Measurements from ENCODE around the gene PPP3R2. TPM values are rescaled to one million over a fixed set of nuclear protein-coding genes. Genes with fewer than 3 reads are reported as not detected.
"Not testable (repeated sequence)": the region's sequence is repeated elsewhere in the genome, so short reads cannot be mapped to it uniquely, and the experiment has no call there.

Gene PPP3R2
- total RNA-seq, 1 experiment from 2014 or later: not detected

DNA sequence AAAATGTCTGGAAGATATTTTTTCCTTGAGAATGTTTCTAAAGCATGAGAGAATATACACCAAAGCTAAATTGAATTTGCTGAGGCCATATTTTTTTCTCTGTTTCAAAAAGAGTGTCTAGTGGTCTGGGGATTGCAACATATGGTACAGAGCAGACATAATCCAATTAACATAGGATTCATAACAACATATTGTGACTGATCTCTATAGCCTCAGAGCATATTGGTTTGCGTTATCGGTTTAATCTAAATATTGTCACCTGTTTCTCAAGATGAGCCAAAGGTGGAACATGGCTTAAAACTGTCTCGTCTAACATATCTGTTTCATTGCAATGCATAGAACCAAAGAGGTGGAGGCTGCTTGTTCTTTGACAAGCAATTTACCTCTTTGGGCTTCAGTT, 3.9 kb downstream of the PPP3R2 start:
- no peaks in the 10 kb centered on the region for H3K4me1 ChIP-seq (ENCODE audit: insufficient read depth, low read length)
- no peaks in the 10 kb centered on the region for H3K9me3 ChIP-seq (ENCODE audit: control insufficient read depth, low read depth, low read length)
- no peak for DNase-seq
- H3K79me2 ChIP-seq (ENCODE audit: insufficient read depth, low read length): no peaks in the 10 kb centered on the region
- H3K14ac ChIP-seq (ENCODE audit: insufficient read depth, low read length): no peak overlapping the region
- TF ChIP-seq, protein P1, sequence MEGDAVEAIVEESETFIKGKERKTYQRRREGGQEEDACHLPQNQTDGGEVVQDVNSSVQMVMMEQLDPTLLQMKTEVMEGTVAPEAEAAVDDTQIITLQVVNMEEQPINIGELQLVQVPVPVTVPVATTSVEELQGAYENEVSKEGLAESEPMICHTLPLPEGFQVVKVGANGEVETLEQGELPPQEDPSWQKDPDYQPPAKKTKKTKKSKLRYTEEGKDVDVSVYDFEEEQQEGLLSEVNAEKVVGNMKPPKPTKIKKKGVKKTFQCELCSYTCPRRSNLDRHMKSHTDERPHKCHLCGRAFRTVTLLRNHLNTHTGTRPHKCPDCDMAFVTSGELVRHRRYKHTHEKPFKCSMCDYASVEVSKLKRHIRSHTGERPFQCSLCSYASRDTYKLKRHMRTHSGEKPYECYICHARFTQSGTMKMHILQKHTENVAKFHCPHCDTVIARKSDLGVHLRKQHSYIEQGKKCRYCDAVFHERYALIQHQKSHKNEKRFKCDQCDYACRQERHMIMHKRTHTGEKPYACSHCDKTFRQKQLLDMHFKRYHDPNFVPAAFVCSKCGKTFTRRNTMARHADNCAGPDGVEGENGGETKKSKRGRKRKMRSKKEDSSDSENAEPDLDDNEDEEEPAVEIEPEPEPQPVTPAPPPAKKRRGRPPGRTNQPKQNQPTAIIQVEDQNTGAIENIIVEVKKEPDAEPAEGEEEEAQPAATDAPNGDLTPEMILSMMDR (conservative IDR thresholded peaks at IDR 0.05): no peak
- WGBS (ENCODE audit: extremely low coverage, insufficient read length, low lambda C conversion rate): no CpG with 5 or more reads among the region's 3 CpGs
- H3K23ac ChIP-seq (ENCODE audit: insufficient read length, low read depth, low read length): no peak overlapping the region
- no peak overlapping the region for H2BK120ac ChIP-seq (ENCODE audit: low read depth, low read length, poor library complexity, severe bottlenecking)
- no peak overlapping the region for H3K4me2 ChIP-seq (ENCODE audit: insufficient read depth, insufficient read length, low read length)
- H3K56ac ChIP-seq (ENCODE audit: insufficient read length, low read depth, low read length): no peak overlapping the region
- H2BK20ac ChIP-seq (ENCODE audit: low read depth, low read length, poor library complexity, severe bottlenecking): no peak overlapping the region
- no peak overlapping the region for H3K4me3 Mint-ChIP-seq
- H3K27ac ChIP-seq (ENCODE audit: insufficient read length, low read depth, low read length): no peak overlapping the region
- H4K91ac ChIP-seq (ENCODE audit: insufficient read length, low read depth, low read length): no peak overlapping the region
- peaks cover 3 to 7% of the 10 kb centered on the region in 2 experiments; a peak in 3 of 4 replicates for H3K4me1 Mint-ChIP-seq
- no peaks in the 10 kb centered on the region for H3K27me3 ChIP-seq (ENCODE audit: insufficient read depth, low read length)
- H2AFZ ChIP-seq (ENCODE audit: low read length): no peak overlapping the region
- no peak overlapping the region for H2AK5ac ChIP-seq (ENCODE audit: insufficient read length, low read length)
- no peak overlapping the region for H3K18ac ChIP-seq (ENCODE audit: insufficient read length, low read depth, low read length)
- H4K20me1 ChIP-seq (ENCODE audit: control insufficient read depth, insufficient read depth, insufficient read length): no peaks in the 10 kb centered on the region
- peaks cover 4% of the 10 kb centered on the region; the same call in 1 of the 2 replicates for H3K27me3 Mint-ChIP-seq (ENCODE audit: low read depth)
- no peak overlapping the region for H2BK12ac ChIP-seq (ENCODE audit: insufficient read length, low read depth, low read length)
- no peak overlapping the region for H2BK15ac ChIP-seq (ENCODE audit: low read depth, low read length)
- H3K23me2 ChIP-seq (ENCODE audit: insufficient read length, low read depth, low read length, poor library complexity, severe bottlenecking): no peaks in the 10 kb centered on the region
- no peak overlapping the region for H4K8ac ChIP-seq (replicated peaks; ENCODE audit: insufficient read length, low read depth, low read length)
- H3K36me3 Mint-ChIP-seq (ENCODE audit: insufficient read depth in 1 of 3, low read depth in 3 of 3): no peaks in the 10 kb centered on the region
- no peak overlapping the region for H3K9ac ChIP-seq (ENCODE audit: extremely low read depth, insufficient read length, low read length)
- no peaks in the 10 kb centered on the region for H3K79me1 ChIP-seq (ENCODE audit: insufficient read depth, low read depth, low read length, poor library complexity, severe bottlenecking)
- H2BK5ac ChIP-seq (ENCODE audit: insufficient read length, low read length): no peak overlapping the region
- H3K9me3 Mint-ChIP-seq: no peaks in the 10 kb centered on the region; a peak in 1 of 5 replicates
- no peak overlapping the region for H3K27ac Mint-ChIP-seq
- no peak overlapping the region for H4K5ac ChIP-seq (ENCODE audit: insufficient read length, low read depth, low read length)
- H3K4ac ChIP-seq (ENCODE audit: low read depth, low read length): no peak overlapping the region
- no peak overlapping the region for H3T11ph ChIP-seq (ENCODE audit: low read length)

DNA sequence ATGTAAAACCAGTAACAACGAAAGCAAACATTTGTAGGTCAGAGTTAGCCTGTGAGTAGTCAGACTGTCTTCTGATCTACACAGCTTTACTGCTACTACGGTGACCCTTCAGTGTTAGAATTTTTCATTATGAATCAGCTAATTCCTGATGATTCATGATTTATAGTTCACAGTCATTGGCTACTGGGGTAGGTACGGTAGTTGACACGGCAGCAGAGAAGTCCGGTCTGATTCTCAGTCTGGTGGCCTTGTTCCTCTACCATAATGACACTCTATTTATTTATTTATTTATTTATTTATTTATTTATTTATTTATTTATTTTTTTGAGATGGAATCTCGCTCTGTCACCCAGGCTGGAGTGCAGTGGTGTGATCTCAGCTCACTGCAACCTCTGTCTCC, 4.7 kb downstream of the PPP3R2 start:
- H3K36me3 Mint-ChIP-seq (ENCODE audit: insufficient read depth in 1 of 3, low read depth in 3 of 3); H3T11ph ChIP-seq (ENCODE audit: low read length); H3K27me3 Mint-ChIP-seq (ENCODE audit: low read depth); H3K79me2 ChIP-seq (ENCODE audit: insufficient read depth, low read length); H3K4ac ChIP-seq (ENCODE audit: low read depth, low read length); H2BK120ac ChIP-seq (ENCODE audit: low read depth, low read length, poor library complexity, severe bottlenecking); H3K4me2 ChIP-seq (ENCODE audit: insufficient read depth, insufficient read length, low read length); H2BK5ac ChIP-seq (ENCODE audit: insufficient read length, low read length); H3K9ac ChIP-seq (ENCODE audit: extremely low read depth, insufficient read length, low read length); H2BK12ac ChIP-seq (ENCODE audit: insufficient read length, low read depth, low read length); H3K9me3 ChIP-seq (ENCODE audit: control insufficient read depth, low read depth, low read length); H3K18ac ChIP-seq (ENCODE audit: insufficient read length, low read depth, low read length); H3K56ac ChIP-seq (ENCODE audit: insufficient read length, low read depth, low read length); H3K14ac ChIP-seq (ENCODE audit: insufficient read depth, low read length); H3K23me2 ChIP-seq (ENCODE audit: insufficient read length, low read depth, low read length, poor library complexity, severe bottlenecking); DNase-seq; H3K9me3 Mint-ChIP-seq; H4K8ac ChIP-seq (replicated peaks; ENCODE audit: insufficient read length, low read depth, low read length); H3K79me1 ChIP-seq (ENCODE audit: insufficient read depth, low read depth, low read length, poor library complexity, severe bottlenecking); H2AK5ac ChIP-seq (ENCODE audit: insufficient read length, low read length); H4K91ac ChIP-seq (ENCODE audit: insufficient read length, low read depth, low read length); H3K4me1 Mint-ChIP-seq; H3K27ac ChIP-seq (ENCODE audit: insufficient read length, low read depth, low read length); H3K23ac ChIP-seq (ENCODE audit: insufficient read length, low read depth, low read length); H4K20me1 ChIP-seq (ENCODE audit: control insufficient read depth, insufficient read depth, insufficient read length); H2AFZ ChIP-seq (ENCODE audit: low read length); H3K4me1 ChIP-seq (ENCODE audit: insufficient read depth, low read length); H3K4me3 Mint-ChIP-seq; H2BK20ac ChIP-seq (ENCODE audit: low read depth, low read length, poor library complexity, severe bottlenecking); H2BK15ac ChIP-seq (ENCODE audit: low read depth, low read length); H3K27me3 ChIP-seq (ENCODE audit: insufficient read depth, low read length); H4K5ac ChIP-seq (ENCODE audit: insufficient read length, low read depth, low read length): not testable (repeated sequence)
- H3K27ac Mint-ChIP-seq: peak overlapping the region in 1 of 3 experiments; percentile 50; a peak in 1 of 7 replicates
- whole genome bisulfite sequencing (ENCODE audit: extremely low coverage, insufficient read length, low lambda C conversion rate): no CpG with 5 or more reads among the region's 6 CpGs

Measured in H9 (cell line).